Measurements from ENCODE around the gene ARL1. TPM values are rescaled to one million over a fixed set of nuclear protein-coding genes. Genes with fewer than 3 reads are reported as not detected.
A peak's percentile ranks its signal among the peaks of the same experiment; 100 is the strongest.
"Not testable (repeated sequence)": the region's sequence is repeated elsewhere in the genome, so short reads cannot be mapped to it uniquely, and the experiment has no call there.

ARL1 gene
- total RNA-seq, 6 donors from 2014 or later, result 13.6 to 84.1 (median 61.2) TPM

DNA sequence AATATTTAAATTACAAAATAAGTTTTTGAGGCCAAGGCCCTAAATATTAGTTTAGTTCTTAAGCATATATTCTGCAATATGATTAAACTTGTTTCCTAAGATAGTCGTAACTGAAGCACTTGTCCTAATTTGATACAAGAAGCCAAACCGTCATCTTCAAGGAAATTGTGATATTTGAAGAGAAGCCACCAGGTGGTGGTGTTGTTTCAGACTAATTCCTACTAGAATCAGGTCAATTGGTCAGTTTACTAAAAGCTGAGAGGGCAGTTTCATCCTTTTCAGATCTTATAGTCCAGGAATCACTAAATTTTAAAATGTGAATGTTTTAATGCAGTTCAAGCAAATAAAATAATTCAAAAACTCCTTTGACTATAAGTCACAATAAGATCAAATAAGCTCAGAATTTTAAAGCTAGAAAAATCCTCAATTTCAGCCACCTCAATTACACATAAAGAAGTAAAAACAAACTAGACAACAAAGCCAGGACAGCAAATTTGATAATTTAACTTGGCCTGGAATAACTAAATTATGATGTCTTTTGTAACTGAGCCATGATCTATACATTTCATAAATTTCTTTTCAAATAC lies 7.1 kb upstream of the ARL1 start:
- H3K27ac ChIP-seq, result no peak overlapping the region
- 3% methylated on average over 2 of the region's 2 CpGs for WGBS, 2 donors
- H3K27me3 ChIP-seq, result no peaks in the 10 kb centered on the region
- H3K4me1 ChIP-seq, result no peaks in the 10 kb centered on the region
- DNase-seq (no peak), ATAC-seq (ENCODE audit: low FRiP score in 2 of 2) (peak in 1 of 2 donors; percentile 73)
- peak in 5 of 6 experiments; percentile 47 to 66 (median 60) for TF ChIP-seq CTCF (IDR thresholded peaks at IDR 0.05)
- no peak for TF ChIP-seq EP300 (IDR thresholded peaks at IDR 0.05)
- no peak for TF ChIP-seq POLR2A (IDR thresholded peaks at IDR 0.05)
- TF ChIP-seq POLR2AphosphoS5 (IDR thresholded peaks at IDR 0.05), result no peak
- H3K36me3 ChIP-seq, result no peaks in the 10 kb centered on the region
- H3K4me3 ChIP-seq, result no peak overlapping the region
- no peaks in the 10 kb centered on the region for H3K9me3 ChIP-seq

- ATAC-seq (ENCODE audit: low FRiP score in 2 of 2); H3K27me3 ChIP-seq; H3K27ac ChIP-seq; H3K9me3 ChIP-seq; H3K36me3 ChIP-seq; DNase-seq; H3K4me3 ChIP-seq: not testable (repeated sequence)
- peaks cover 15 to 26% (median 19%) of the 10 kb centered on the region in 4 donors for H3K4me1 ChIP-seq
- WGBS, 2 donors, result 83 to 92% methylated on average over 8 of the region's 8 CpGs
These were observed 2.6 kb upstream of the ARL1 start for GRCh38 chr12:101410169-101410568.

DNA sequence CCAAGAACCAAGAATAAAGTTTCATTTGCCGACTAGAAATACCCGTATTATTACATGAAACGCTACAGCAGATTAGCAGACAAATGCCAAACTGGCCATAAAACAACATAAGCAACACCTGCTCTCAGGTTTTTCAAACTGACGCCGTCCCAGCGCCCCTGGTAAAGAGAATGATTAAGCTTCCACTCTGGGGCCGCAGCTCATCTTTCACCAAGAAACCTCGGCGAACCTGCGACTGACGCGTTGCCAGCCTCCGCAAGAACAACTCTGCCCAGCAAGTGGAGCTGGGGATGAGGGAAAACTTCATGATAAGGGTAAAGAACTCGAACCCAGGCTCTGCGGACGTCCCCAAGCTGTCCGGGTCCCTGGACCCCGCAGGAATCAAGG lies 530 bp downstream of the ARL1 start:
- ATAC-seq (ENCODE audit: low FRiP score in 2 of 2) (peak in 1 of 2 donors; percentile 14), DNase-seq (no peak)
- Histone ChIP-seq H3K27me3 (no peaks in the 10 kb centered on the region), H3K27ac (peak overlapping the region; percentile 89 to 94 (median 91)), H3K4me3 (peak overlapping the region; percentile 72 to 81 (median 80)), H3K36me3 (peaks cover 0 to 6% (median 2%) of the 10 kb centered on the region in 4 donors), H3K9me3 (no peaks in the 10 kb centered on the region), H3K4me1 (peaks cover 15 to 26% (median 19%) of the 10 kb centered on the region in 4 donors)
- TF ChIP-seq POLR2A (IDR thresholded peaks at IDR 0.05) (no peak), CTCF (IDR thresholded peaks at IDR 0.05) (no peak), EP300 (IDR thresholded peaks at IDR 0.05) (no peak), POLR2AphosphoS5 (IDR thresholded peaks at IDR 0.05) (no peak)
- 0 to 1% methylated on average over 17 to 18 of the region's 18 CpGs for WGBS, 2 donors

DNA sequence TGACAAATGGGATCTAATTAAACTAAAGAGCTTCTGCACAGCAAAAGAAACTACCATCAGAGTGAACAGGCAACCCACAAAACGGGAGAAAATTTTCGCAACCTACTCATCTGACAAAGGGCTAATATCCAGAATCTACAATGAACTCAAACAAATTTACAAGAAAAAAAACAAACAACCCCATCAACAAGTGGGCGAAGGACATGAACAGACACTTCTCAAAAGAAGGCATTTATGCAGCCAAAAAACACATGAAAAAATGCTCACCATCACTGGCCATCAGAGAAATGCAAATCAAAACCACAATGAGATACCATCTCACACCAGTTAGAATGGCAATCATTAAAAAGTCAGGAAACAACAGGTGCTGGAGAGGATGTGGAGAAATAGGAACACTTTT lies 16.4 kb downstream of the ARL1 start:
- WGBS, 2 donors, result 76 to 94% methylated on average over 3 of the region's 3 CpGs
- H3K27me3 ChIP-seq; DNase-seq; ATAC-seq (ENCODE audit: low FRiP score in 2 of 2); H3K27ac ChIP-seq; H3K9me3 ChIP-seq; H3K4me3 ChIP-seq; H3K4me1 ChIP-seq: not testable (repeated sequence)
- peaks cover 12 to 57% (median 30%) of the 10 kb centered on the region in 4 donors for H3K36me3 ChIP-seq

- Histone ChIP-seq H3K27me3 (no peaks in the 10 kb centered on the region), H3K4me3 (no peak overlapping the region), H3K36me3 (peaks cover 8 to 92% (median 52%) of the 10 kb centered on the region in 4 donors), H3K9me3 (no peaks in the 10 kb centered on the region), H3K27ac (no peak overlapping the region), H3K4me1 (no peaks in the 10 kb centered on the region)
- ATAC-seq (ENCODE audit: low FRiP score in 2 of 2) (no peak), DNase-seq (no peak)
- TF ChIP-seq POLR2AphosphoS5 (IDR thresholded peaks at IDR 0.05) (no peak), EP300 (IDR thresholded peaks at IDR 0.05) (no peak)
These were observed 28.4 kb downstream of the ARL1 start for GRCh38 chr12:101379149-101379548.

GRCh38 chr12:101375573-101375972 lies 32.0 kb downstream of the ARL1 start:
- H3K4me3 ChIP-seq, result no peak overlapping the region

DNA sequence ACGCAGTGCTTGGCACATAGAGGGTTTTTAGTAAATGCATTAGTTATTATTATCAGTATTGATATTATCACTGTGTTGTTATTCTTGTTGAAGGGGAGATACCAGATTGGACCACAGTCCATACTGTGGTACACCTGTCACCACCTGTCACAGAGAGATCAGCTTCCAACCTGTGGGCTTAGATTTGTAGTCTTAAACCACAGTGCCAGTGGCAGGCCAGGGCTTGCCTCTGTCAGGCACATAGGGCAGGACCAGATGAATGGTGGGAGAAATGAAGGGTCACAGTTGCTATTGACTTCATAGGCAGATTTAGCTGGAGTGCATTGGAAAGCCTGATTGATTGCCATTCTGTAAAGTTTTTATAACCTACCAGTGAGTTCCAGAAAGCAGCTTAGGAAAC lies 35.1 kb downstream of the ARL1 start:
- H3K36me3 ChIP-seq, result peaks cover 0 to 85% (median 57%) of the 10 kb centered on the region in 4 donors
- no peak overlapping the region for H3K4me3 ChIP-seq
- H3K4me1 ChIP-seq, result no peaks in the 10 kb centered on the region
- TF ChIP-seq EP300 (IDR thresholded peaks at IDR 0.05) (no peak), POLR2A (IDR thresholded peaks at IDR 0.05) (no peak), CTCF (IDR thresholded peaks at IDR 0.05) (no peak), POLR2AphosphoS5 (IDR thresholded peaks at IDR 0.05) (no peak)
- H3K27me3 ChIP-seq, result no peaks in the 10 kb centered on the region
- ATAC-seq (ENCODE audit: low FRiP score in 2 of 2) (no peak), DNase-seq (no peak)
- 94 to 100% methylated on average over 1 of the region's 1 CpG for WGBS, 2 donors
- H3K9me3 ChIP-seq, result no peaks in the 10 kb centered on the region
- no peak overlapping the region for H3K27ac ChIP-seq

More at GRCh38 chr12:101375573-101375972, 32.0 kb downstream of the ARL1 start:
- Histone ChIP-seq H3K9me3 (no peaks in the 10 kb centered on the region), H3K36me3 (peaks cover 0 to 85% (median 52%) of the 10 kb centered on the region in 4 donors), H3K27me3 (no peaks in the 10 kb centered on the region), H3K27ac (no peak overlapping the region), H3K4me1 (no peaks in the 10 kb centered on the region)
- no peak for TF ChIP-seq POLR2A (IDR thresholded peaks at IDR 0.05)
- no peak for TF ChIP-seq EP300 (IDR thresholded peaks at IDR 0.05)
- TF ChIP-seq POLR2AphosphoS5 (IDR thresholded peaks at IDR 0.05), result no peak
- DNase-seq (no peak), ATAC-seq (ENCODE audit: low FRiP score in 2 of 2) (no peak)
- WGBS, 2 donors, result 82 to 92% methylated on average over 5 of the region's 5 CpGs

All from upper lobe of left lung (tissue), 6 donors.